Upper lobe of left lung (tissue), 6 donors: ENCODE data around the gene CA5A. TPM values are rescaled to one million over a fixed set of nuclear protein-coding genes. Genes with fewer than 3 reads are reported as not detected.
"Not testable (repeated sequence)": the region's sequence is repeated elsewhere in the genome, so short reads cannot be mapped to it uniquely, and the experiment has no call there.

ENCODE experiments used
- ATAC-seq, 2 donors: fragments of 200-7000 bp; cut with Tn5 transposase; one replicate each; pipeline ENCODE4 v1.9.1; 2022; ENCODE audit warnings: mild to moderate bottlenecking in 2 of 2, moderate library complexity in 2 of 2; ENCODE audit not compliant: low FRiP score in 2 of 2
- DNase-seq, 2 donors: peaks; one replicate each; pipeline ENCODE4 v3.0.0-alpha.2; 2019 to 2020
- H3K27ac ChIP-seq, 4 donors: fragments of 200-600 bp; sonication (generic); one replicate each; pipeline ENCODE4 v1.5.1; 2016 to 2019
- H3K27me3 ChIP-seq, 4 donors: fragments of 200-600 bp; sonication (generic); one replicate each; pipeline ENCODE4 v1.5.1; 2017 to 2019
- H3K36me3 ChIP-seq, 4 donors: fragments of 200-600 bp; sonication (generic); one replicate each; pipeline ENCODE4 v1.5.1; 2016 to 2019
- H3K4me1 ChIP-seq, 4 donors: fragments of 200-600 bp; sonication (generic); one replicate each; pipeline ENCODE4 v1.5.1; 2018 to 2019
- H3K4me3 ChIP-seq, 4 donors: fragments of 200-600 bp; sonication (generic); one replicate each; pipeline ENCODE4 v1.5.1; 2017 to 2019; ENCODE audit warnings: mild to moderate bottlenecking in 2 of 4, moderate library complexity in 1 of 4
- H3K9me3 ChIP-seq, 4 donors: fragments of 200-600 bp; sonication (generic); one replicate each; pipeline ENCODE4 v1.5.1; 2018 to 2019
- EP300 ChIP-seq, 4 donors: sonication (generic); formaldehyde crosslinking; IDR thresholded peaks; one replicate each; pipeline ENCODE4 v1.5.1; 2017; ENCODE audit warnings: antibody characterized with exemption in 4 of 4, control low read depth in 2 of 4
- POLR2A ChIP-seq, 4 donors: fragments of 450-650 bp; IDR thresholded peaks; one replicate each; pipeline ENCODE4 v1.5.1; 2016 to 2017; ENCODE audit warnings: antibody characterized with exemption in 4 of 4, mild to moderate bottlenecking in 2 of 4
- POLR2AphosphoS5 ChIP-seq, 2 donors: sonication (generic); formaldehyde crosslinking; IDR thresholded peaks; one replicate each; pipeline ENCODE4 v1.5.1; 2017; ENCODE audit warnings: antibody characterized with exemption in 2 of 2
- WGBS, 2 donors: methylation state at CpG; one replicate each; pipeline ENCODE4 v1.1.5; 2017 to 2018; 5-methylcytosine and 5-hydroxymethylcytosine counted together
- total RNA-seq, 6 donors: library from RNA; depleted of rRNA in 4 of 6; stranded (reverse); fragments of >200 nt in 4 of 6; gene quantifications; one replicate each; pipeline versions ENCODE4 v1.1.0 to v1.2.1, GENCODE V29; 2016 to 2021
- TF ChIP-seq, protein P1 (sequence below), 6 experiments: fragments of 450-650 bp in 4 of 6; fragments of 200-600 bp in 2 of 6; sonication (generic) in 2 of 6; IDR thresholded peaks; one replicate each; pipeline ENCODE4 v1.5.1; 2016 to 2019; ENCODE audit warnings: antibody characterized with exemption in 6 of 6
- donor health status: DM: no; HTN: no; CAD: no; lungs with moderate emphysema.
- donor health status: DM: no; HTN: yes; CAD: no; lungs with severe emphysema.

CA5A gene
- under 1 TPM in 3 of 6 donors, not detected in 3; under 0.01 to 0.20 (median 0.11) TPM for total RNA-seq

DNA sequence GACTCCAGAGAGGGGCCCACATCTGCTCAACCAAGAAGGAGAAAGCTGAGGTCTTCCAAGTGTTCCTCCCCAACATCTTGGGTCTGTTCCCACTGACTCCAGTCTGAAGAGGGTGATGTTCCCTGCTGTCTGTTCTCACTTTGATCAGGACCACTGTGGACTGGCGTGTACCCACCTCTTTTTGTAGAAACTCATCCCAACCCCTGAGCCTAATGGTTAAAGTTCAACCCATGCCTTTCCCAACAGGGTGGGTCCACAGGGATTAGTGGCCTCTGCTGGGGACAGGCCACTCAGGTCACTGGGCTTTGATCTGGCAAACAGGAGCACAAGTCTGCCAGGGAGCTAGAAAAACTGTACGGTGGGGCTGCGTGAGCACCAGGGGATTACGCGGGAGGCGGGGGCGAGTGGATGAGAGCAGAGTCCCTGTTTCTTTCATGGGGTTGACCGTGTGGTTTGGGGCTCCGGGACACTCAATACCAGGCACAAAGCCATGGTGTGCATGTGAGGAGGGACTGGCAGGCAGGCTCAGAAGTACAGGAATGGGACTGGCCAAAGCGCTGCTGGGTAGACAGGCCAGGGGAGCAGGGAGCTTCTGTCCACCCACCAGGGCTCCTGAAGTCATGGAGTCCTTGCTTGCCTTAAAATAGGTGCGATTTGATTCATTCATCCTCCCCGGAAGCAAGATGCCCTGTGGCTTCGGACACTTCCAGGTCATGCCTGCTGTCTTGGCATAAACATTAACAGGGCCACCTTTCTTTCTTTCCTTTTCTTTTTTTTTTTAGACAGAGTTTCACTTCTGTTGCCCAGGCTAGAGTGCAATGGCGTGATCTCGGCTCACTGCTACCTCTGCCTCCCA, at the start of gene CA5A:
CA5A (minus strand) TSS at position 155 of the 856 bp plus-strand sequence; CDS start at position 76, 79 bp downstream.
- Histone ChIP-seq H3K9me3 (no peaks in the 10 kb centered on the region), H3K36me3 (no peaks in the 10 kb centered on the region), H3K27me3 (no peaks in the 10 kb centered on the region), H3K27ac (no peak within 1 kb of the TSS), H3K4me1 (no peaks in the 10 kb centered on the region), H3K4me3 (no peak within 1 kb of the TSS)
- no peak for DNase-seq
- ATAC-seq: no peak
- 85 to 86% methylated on average over 13 to 15 of the region's 15 CpGs for WGBS, 2 donors
- TF ChIP-seq, protein P1, sequence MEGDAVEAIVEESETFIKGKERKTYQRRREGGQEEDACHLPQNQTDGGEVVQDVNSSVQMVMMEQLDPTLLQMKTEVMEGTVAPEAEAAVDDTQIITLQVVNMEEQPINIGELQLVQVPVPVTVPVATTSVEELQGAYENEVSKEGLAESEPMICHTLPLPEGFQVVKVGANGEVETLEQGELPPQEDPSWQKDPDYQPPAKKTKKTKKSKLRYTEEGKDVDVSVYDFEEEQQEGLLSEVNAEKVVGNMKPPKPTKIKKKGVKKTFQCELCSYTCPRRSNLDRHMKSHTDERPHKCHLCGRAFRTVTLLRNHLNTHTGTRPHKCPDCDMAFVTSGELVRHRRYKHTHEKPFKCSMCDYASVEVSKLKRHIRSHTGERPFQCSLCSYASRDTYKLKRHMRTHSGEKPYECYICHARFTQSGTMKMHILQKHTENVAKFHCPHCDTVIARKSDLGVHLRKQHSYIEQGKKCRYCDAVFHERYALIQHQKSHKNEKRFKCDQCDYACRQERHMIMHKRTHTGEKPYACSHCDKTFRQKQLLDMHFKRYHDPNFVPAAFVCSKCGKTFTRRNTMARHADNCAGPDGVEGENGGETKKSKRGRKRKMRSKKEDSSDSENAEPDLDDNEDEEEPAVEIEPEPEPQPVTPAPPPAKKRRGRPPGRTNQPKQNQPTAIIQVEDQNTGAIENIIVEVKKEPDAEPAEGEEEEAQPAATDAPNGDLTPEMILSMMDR (IDR thresholded peaks at IDR 0.05): no peak
- no peak for TF ChIP-seq POLR2A (IDR thresholded peaks at IDR 0.05)
- no peak for TF ChIP-seq POLR2AphosphoS5 (IDR thresholded peaks at IDR 0.05)

DNA sequence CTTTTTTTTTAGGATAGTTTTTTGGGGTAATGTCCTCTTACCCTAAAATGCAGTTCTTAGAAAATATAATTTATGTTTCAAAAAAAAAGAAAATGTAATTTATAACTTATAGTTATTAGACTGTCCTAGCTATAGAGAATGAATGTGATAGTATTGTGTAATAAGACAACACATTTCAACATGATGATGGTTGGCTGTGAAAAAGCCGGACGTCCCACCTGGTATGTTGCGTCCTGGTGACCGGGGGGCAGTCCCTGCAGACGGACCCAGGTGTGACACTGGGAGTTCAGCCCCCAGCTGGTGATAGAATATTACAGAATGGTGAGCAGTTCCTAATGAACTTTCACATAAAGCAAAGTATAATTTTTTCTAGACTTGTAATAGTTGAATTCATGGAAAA, 49.2 kb upstream of the CA5A start:
- 82 to 83% methylated on average over 5 of the region's 5 CpGs for WGBS, 2 donors
- H3K4me3 ChIP-seq, H3K27me3 ChIP-seq, H3K4me1 ChIP-seq, H3K27ac ChIP-seq, ATAC-seq, DNase-seq, H3K9me3 ChIP-seq: not testable (repeated sequence)
- H3K36me3 ChIP-seq: peaks cover 0 to 51% (median 19%) of the 10 kb centered on the region in 4 donors

DNA sequence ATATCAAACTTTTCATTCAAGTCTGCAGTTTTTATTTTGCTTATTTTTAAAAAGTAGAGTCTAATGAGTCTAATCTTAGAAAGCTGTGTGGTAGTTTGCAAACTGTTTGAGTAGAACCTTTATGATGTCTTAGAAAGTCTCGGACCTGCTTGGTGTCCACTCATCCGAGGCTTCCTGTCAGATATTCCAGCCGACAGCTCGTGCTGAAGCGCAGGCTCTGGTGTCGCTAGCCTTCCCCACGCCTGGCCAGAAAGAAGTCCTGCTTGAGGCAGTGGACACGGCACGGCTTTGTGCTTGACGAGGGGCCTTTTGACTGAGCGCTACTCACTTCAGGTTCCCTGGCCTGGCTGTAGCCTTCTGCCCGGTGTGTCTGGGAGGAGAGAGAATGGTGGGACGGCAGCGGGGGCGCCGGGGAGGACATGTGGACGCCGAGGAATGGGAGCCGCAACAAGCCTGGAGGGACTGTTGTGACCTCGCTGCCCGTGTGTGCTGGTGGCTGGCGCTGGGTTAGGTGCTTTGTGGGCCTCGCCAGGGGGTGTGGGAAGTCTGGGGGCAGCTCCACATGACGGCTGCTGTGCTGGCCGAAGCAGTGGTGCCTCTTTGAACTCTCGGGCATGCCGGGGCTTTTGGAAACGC, 48.4 kb upstream of the CA5A start:
- no peak for TF ChIP-seq POLR2AphosphoS5 (IDR thresholded peaks at IDR 0.05)
- no peak for TF ChIP-seq POLR2A (IDR thresholded peaks at IDR 0.05)
- no peak for TF ChIP-seq EP300 (IDR thresholded peaks at IDR 0.05)
- TF ChIP-seq, protein P1 (IDR thresholded peaks at IDR 0.05): no peak
- Histone ChIP-seq H3K4me1 (no peaks in the 10 kb centered on the region), H3K36me3 (peaks cover 0 to 51% (median 19%) of the 10 kb centered on the region in 4 donors)

DNA sequence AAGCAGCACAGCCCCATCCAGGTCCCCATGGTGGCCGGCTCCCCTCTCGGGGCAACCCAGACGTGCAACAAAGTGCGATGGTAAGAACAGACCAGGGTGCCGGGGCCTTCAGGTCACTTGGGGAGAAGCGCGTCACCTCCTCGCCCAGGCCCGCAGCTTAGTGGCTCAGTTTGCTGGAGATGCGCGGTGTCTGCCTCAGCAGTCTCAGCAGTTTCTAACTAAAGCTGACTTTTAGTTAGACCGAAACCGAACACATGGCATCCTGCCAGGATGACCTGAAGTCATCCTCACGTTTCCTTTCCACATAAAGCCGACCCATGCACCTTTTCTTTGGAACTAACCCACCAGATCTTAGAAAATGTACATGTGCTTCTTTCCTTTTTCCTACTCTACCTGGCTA, 47.9 kb upstream of the CA5A start:
- H3K36me3 ChIP-seq: peaks cover 0 to 51% (median 19%) of the 10 kb centered on the region in 4 donors
- H3K4me1 ChIP-seq, H3K27me3 ChIP-seq, H3K9me3 ChIP-seq, H3K4me3 ChIP-seq, DNase-seq, ATAC-seq, H3K27ac ChIP-seq: not testable (repeated sequence)
- WGBS, 2 donors: 93 to 95% methylated on average over 9 to 15 of the region's 15 CpGs

More for the DNA sequence above, 48.4 kb upstream of the CA5A start:
- DNase-seq (peak in 1 of 2 donors; percentile 71), ATAC-seq (no peak)
- H3K27me3 ChIP-seq: no peaks in the 10 kb centered on the region
- no peak overlapping the region for H3K27ac ChIP-seq
- no peaks in the 10 kb centered on the region for H3K9me3 ChIP-seq
- 93 to 98% methylated on average over 26 to 28 of the region's 28 CpGs for WGBS, 2 donors
- H3K4me3 ChIP-seq: no peak overlapping the region

DNA sequence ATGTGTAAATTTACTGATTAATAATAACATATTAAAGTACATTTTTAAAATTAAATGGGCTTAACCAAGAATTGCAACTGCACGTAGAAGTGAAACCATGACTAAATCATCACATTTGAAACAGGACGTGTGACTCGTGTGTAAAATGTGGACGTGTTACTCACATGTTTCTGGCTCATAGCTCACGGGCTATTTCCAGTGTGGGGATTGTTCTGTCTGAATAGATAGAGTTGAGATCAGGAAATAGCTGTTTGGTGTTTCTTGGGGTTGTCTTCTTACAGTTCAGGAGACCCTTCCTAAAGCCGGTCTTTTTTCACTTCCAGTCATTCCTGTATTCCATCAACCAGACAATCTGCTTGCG, 47.4 kb upstream of the CA5A start:
- WGBS, 2 donors: 63 to 70% methylated on average over 7 of the region's 7 CpGs
- not testable (repeated sequence) for DNase-seq, H3K4me1 ChIP-seq, ATAC-seq, H3K4me3 ChIP-seq, H3K9me3 ChIP-seq, H3K27ac ChIP-seq, H3K27me3 ChIP-seq
- H3K36me3 ChIP-seq: peaks cover 0 to 51% (median 19%) of the 10 kb centered on the region in 4 donors

DNA sequence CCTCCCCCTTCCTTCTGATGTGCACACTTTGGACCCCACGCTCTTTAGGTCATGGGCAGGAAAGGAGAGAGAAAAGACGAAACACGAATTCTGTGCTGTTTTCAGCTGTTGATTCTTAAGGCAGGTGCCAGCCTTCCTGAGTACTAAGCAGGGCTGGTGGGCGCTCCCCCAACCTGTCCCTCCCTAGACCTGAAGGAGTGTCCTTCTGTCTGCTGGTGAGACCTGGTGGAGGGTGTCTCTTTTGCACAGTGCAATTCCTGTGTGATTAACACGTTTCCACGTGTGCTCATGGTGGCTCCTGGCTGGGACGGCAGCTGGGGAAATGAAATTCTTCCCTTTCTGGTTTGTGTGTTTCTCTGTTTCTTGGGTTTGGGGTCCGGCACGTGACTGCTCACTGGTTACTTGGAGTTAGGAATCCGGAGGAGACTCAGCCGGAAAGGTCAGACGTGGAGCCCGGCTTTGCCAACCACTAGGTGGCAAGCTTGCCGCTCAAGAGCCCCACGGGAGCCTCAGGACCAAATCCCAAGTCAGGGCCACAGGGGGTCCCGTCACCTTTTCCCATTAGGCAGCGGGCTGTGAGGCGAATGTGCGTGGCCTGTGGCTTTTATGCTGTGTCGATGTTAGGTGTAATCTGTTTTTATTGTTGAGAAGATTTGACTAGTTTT, 46.9 kb upstream of the CA5A start:
- H3K4me1 ChIP-seq, H3K27me3 ChIP-seq, H3K27ac ChIP-seq, DNase-seq, H3K9me3 ChIP-seq, H3K4me3 ChIP-seq: not testable (repeated sequence)
- H3K36me3 ChIP-seq: peaks cover 0 to 51% (median 20%) of the 10 kb centered on the region in 4 donors
- TF ChIP-seq, protein P1 (IDR thresholded peaks at IDR 0.05): peak in 1 of 6 experiments; percentile 5
- 60 to 64% methylated on average over 11 to 20 of the region's 20 CpGs for WGBS, 2 donors
- ATAC-seq: peak in 1 of 2 donors; percentile 70
